A549 (cell line): ENCODE results near the gene LLCFC1. TPM values are rescaled to one million over a fixed set of nuclear protein-coding genes. Genes with fewer than 3 reads are reported as not detected.
A peak's percentile ranks its signal among the peaks of the same experiment; 100 is the strongest.

Experiments
- ATAC-seq, 2 experiments: fragments of 200-7000 bp in 1 of 2; fragments of >200 bp in 1 of 2; cut with Nextera tagmentation in 1 of 2; cut with Tn5 transposase in 1 of 2; 3 replicates each; pipeline versions ENCODE4 v1.8.0 to v1.9.1; 2018 to 2020; ENCODE audit warnings: mild to moderate bottlenecking in 1 of 2, moderate library complexity in 1 of 2
- CTCF ChIA-PET: fragments of 300-600 bp; sonication (Branson Sonifier 250); formaldehyde crosslinking; extraction: SDS; loops from one replicate; lab custom pipeline; 2021; ENCODE audit warnings: antibody characterized with exemption, inconsistent platforms; lab: Yijun Ruan, JAX
- POLR2A ChIA-PET: fragments of 350-600 bp; formaldehyde crosslinking; extraction: SDS; loops from one replicate; lab custom pipeline; 2021; ENCODE audit warnings: antibody characterized with exemption, inconsistent platforms; lab: Yijun Ruan, JAX
- DNase-seq, 2 experiments: peaks; one replicate each; pipeline versions ENCODE4 v3.0.0 to v3.0.0-alpha.2; 2011 to 2016; ENCODE audit warnings: low read depth in 1 of 2, low spot score in 1 of 2
- FAIRE-seq: peaks from 2 replicates; lab custom pipeline; 2011; peaks lifted over from hg19 to GRCh38; lab: Jason Lieb, UNC
- H3K27ac ChIP-seq, 2 experiments: fragments of >200 bp; sonication (Bioruptor Twin); formaldehyde crosslinking; 3 replicates each; pipeline ENCODE4 v1.5.1; 2016 to 2017
- H3K4me1 ChIP-seq: fragments of >200 bp; sonication (Bioruptor Twin); formaldehyde crosslinking; 3 replicates; pipeline ENCODE4 v1.6.1; 2016
- H3K4me2 ChIP-seq: fragments of >200 bp; sonication (Bioruptor Twin); formaldehyde crosslinking; 3 replicates; pipeline ENCODE4 v1.6.1; 2016
- H3K4me3 ChIP-seq: fragments of >200 bp; sonication (Bioruptor Twin); formaldehyde crosslinking; 3 replicates; pipeline ENCODE4 v1.5.1; 2016
- H3K9me3 ChIP-seq: fragments of >200 bp; sonication (Bioruptor Twin); formaldehyde crosslinking; 3 replicates; pipeline ENCODE4 v1.6.1; 2016
- BHLHE40 ChIP-seq: IDR thresholded peaks from 2 replicates; pipeline ENCODE4 v1.6.1; 2012; ENCODE audit warnings: low read depth, low read length, inconsistent platforms
- CEBPB ChIP-seq, 2 experiments: fragments of >200 bp in 1 of 2; sonication (Bioruptor Twin) in 1 of 2; formaldehyde crosslinking in 1 of 2; IDR thresholded peaks; 2 replicates each; pipeline ENCODE4 v1.6.1; 2012 to 2016
- CHD2 ChIP-seq: fragments of 150-350 bp; IDR thresholded peaks from 2 replicates; pipeline ENCODE4 v1.6.1; 2014; ENCODE audit warnings: low read length; ENCODE audit not compliant: partially characterized antibody
- EHF ChIP-seq: fragments of 250-450 bp; sonication (Bioruptor Pico); IDR thresholded peaks from 2 replicates; pipeline ENCODE4 v1.5.0; 2020; ENCODE audit warnings: mild to moderate bottlenecking
- FOSL2 ChIP-seq, 2 experiments: fragments of 450-650 bp in 1 of 2; fragments of >200 bp in 1 of 2; sonication (Bioruptor Twin) in 1 of 2; formaldehyde crosslinking; IDR thresholded peaks; 2 replicates each; pipeline versions ENCODE4 v1.5.0 to v1.6.1; 2016 to 2020; ENCODE audit warnings: mild to moderate bottlenecking in 1 of 2, moderate library complexity in 1 of 2
- FOXS1 ChIP-seq: fragments of 250-450 bp; sonication (Bioruptor Pico); IDR thresholded peaks from 2 replicates; pipeline ENCODE4 v1.5.0; 2020; ENCODE audit warnings: mild to moderate bottlenecking, moderate library complexity
- HES2 ChIP-seq: fragments of >200 bp; sonication (Bioruptor Twin); formaldehyde crosslinking; IDR thresholded peaks from 2 replicates; pipeline ENCODE4 v1.6.1; 2016
- HOXB5 ChIP-seq: fragments of 250-450 bp; sonication (Bioruptor Pico); IDR thresholded peaks from 2 replicates; pipeline ENCODE4 v1.5.0; 2020; ENCODE audit warnings: mild to moderate bottlenecking, moderate library complexity
- JUNB ChIP-seq: fragments of >200 bp; sonication (Bioruptor Twin); formaldehyde crosslinking; IDR thresholded peaks from 2 replicates; pipeline ENCODE4 v1.6.1; 2016
- KDM1A ChIP-seq: fragments of 200-600 bp; sonication (generic); IDR thresholded peaks from 2 replicates; pipeline ENCODE4 v1.6.1; 2016; ENCODE audit warnings: low read depth, mild to moderate bottlenecking
- KDM5A ChIP-seq: fragments of 200-600 bp; sonication (generic); IDR thresholded peaks from 2 replicates; pipeline ENCODE4 v1.6.1; 2016; ENCODE audit warnings: antibody characterized with exemption, mild to moderate bottlenecking
- NFE2L2 ChIP-seq: fragments of 150-350 bp; conservative IDR thresholded peaks from 2 replicates; pipeline ENCODE4 v1.6.1; 2014; ENCODE audit warnings: low read length
- POLR2A ChIP-seq: IDR thresholded peaks from 2 replicates; pipeline ENCODE4 v1.6.1; 2012; ENCODE audit warnings: mild to moderate bottlenecking, low read length
- POLR2AphosphoS2 ChIP-seq: conservative IDR thresholded peaks from 2 replicates; pipeline ENCODE4 v1.6.1; 2012; ENCODE audit warnings: low read length, improper control_type of control experiment, inconsistent platforms
- RAD21 ChIP-seq, 2 experiments: fragments of >200 bp in 1 of 2; sonication (Bioruptor Twin) in 1 of 2; formaldehyde crosslinking in 1 of 2; IDR thresholded peaks in 1 of 2; conservative IDR thresholded peaks in 1 of 2; 2 replicates in 1 of 2; 3 replicates in 1 of 2; pipeline ENCODE4 v1.6.1; 2012 to 2018; ENCODE audit warnings: inconsistent platforms in 1 of 2
- RCOR1 ChIP-seq: fragments of 150-350 bp; IDR thresholded peaks from 2 replicates; pipeline ENCODE4 v1.6.1; 2014; ENCODE audit warnings: antibody characterized with exemption, low read length, low read depth
- TP53 ChIP-seq: fragments of 250-450 bp; sonication (Bioruptor Pico); IDR thresholded peaks from 2 replicates; pipeline ENCODE4 v1.5.0; 2021; ENCODE audit warnings: mild to moderate bottlenecking, moderate library complexity
- USF2 ChIP-seq: fragments of 450-650 bp; IDR thresholded peaks from 2 replicates; pipeline ENCODE4 v1.6.1; 2014; ENCODE audit warnings: antibody characterized with exemption
- ZSCAN20 ChIP-seq: fragments of 250-450 bp; sonication (Bioruptor Pico); IDR thresholded peaks from 2 replicates; pipeline ENCODE4 v1.8.0; 2022; ENCODE audit warnings: mild to moderate bottlenecking, moderate library complexity
- WGBS: methylation state at CpG from one replicate; pipeline ENCODE4 v1.1.6; 2017; ENCODE audit errors: missing lambda C conversion rate; 5-methylcytosine and 5-hydroxymethylcytosine counted together
- polyA plus RNA-seq, 4 experiments: library from polyadenylated mRNA; depleted of rRNA in 3 of 4; stranded (reverse); fragments of >200 nt; fragmentation: RNase III in 1 of 4; extraction: RNeasy Plus Mini Kit Qiagen cat#74134 plus additional on column Dnase treatment in 1 of 4; gene quantifications; 2 replicates in 3 of 4; 3 replicates in 1 of 4; pipeline ENCODE4 v1.2.3, GENCODE V29; 2011 to 2017
- TF ChIP-seq, protein P1 (sequence below): IDR thresholded peaks from 2 replicates; pipeline ENCODE4 v1.6.1; 2012

LLCFC1 gene
- polyA plus RNA-seq, 2 of the 4 experiments (the other 2 are of a cell fraction) = not detected

- no peak for TF ChIP-seq NFE2L2
- TF ChIP-seq JUNB = no peak
- no peak for TF ChIP-seq FOSL2 (IDR thresholded peaks at IDR 0.05)
- TF ChIP-seq FOSL2 (CRISPR knock-in tag; IDR thresholded peaks at IDR 0.05) = no peak
- no peak for TF ChIP-seq POLR2A
- TF ChIP-seq, protein P1, sequence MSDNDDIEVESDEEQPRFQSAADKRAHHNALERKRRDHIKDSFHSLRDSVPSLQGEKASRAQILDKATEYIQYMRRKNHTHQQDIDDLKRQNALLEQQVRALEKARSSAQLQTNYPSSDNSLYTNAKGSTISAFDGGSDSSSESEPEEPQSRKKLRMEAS = no peak
- no peak for TF ChIP-seq RCOR1
- TF ChIP-seq KDM5A = no peak
These were observed 19.9 kb downstream of the LLCFC1 start (continued) for GRCh38 chr7:142959202-142959601.

DNA sequence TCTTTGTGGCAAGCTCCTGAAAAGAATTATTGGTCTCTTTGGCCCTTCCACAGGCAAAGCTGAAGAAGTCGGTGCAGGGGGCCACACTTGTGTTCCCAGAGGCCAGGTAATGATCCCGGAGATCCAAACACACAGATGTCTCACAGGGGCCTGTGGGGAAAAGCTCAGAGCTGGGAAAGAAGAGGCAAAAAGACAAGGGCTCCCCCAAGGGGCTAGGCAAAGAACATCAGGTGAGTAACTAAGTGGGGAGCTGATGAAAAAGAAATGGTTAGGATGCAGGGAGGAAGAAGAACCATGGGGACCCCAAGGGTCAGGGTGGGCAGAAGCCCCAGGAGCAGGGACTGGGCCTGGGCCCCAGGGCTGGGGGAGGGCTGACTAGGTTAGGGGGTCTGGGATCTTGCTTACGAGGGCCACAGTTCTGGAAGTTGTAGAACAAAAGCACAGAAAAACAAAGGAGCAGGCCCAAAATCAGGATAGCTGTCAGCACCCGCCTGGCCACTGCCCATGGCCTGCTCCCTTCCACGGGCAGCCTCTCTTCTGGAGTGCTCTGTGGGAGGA lies 21.8 kb downstream of the LLCFC1 start:
- no peak for DNase-seq
- Histone ChIP-seq H3K9me3 (no peaks in the 10 kb centered on the region), H3K27ac (no peak overlapping the region), H3K4me1 (0 out of 3 replicates have a peak, but pooled peaks cover 6% of the 10 kb centered on the region), H3K4me2 (no peak overlapping the region), H3K4me3 (no peak overlapping the region)
- ChIA-PET CTCF (interaction anchor here (0.8 kb wide), 1 partner anchor 41 kb away, joined by 3 read pairs; no protein-coding TSS in a partner anchor), POLR2A (no interaction called here)
- WGBS = 12% methylated on average over 5 of the region's 5 CpGs
- peak in 1 of 2 experiments; percentile 45; a peak in 2 of 6 replicates for ATAC-seq
- TF ChIP-seq JUNB = no peak
- 0 out of 5 replicates have a peak, but pooled peaks of 1 of the 2 experiments have one; percentile 17 for TF ChIP-seq RAD21 (conservative IDR thresholded peaks at IDR 0.05 in 1 of 2, IDR thresholded peaks at IDR 0.05 in 1 of 2)
- no peak for TF ChIP-seq HOXB5 (CRISPR knock-in tag)
- no peak for TF ChIP-seq POLR2AphosphoS2
- no peak for FAIRE-seq

DNA sequence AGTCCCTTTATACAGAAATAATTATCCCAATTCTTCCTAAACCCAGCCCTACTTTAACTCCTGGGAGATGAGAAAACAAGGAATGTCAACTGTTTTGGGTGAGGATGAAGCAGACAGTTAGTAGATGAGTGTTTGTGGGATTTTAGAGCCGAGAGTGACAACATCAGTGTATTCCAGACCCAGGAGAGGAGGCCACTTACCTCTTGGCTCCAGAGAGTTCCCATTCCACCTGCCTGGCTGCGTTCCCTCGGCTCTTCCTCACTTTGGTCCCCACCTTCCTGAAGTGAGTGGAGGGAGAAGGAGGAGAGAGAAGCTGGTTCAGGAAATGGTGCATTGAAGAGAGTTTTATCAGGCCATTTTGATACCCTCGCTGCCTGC lies 22.3 kb downstream of the LLCFC1 start:
- FAIRE-seq = no peak
- Histone ChIP-seq H3K9me3 (no peaks in the 10 kb centered on the region), H3K4me1 (0 out of 3 replicates have a peak, but pooled peaks cover 6% of the 10 kb centered on the region), H3K4me2 (no peak overlapping the region), H3K27ac (no peak overlapping the region), H3K4me3 (no peak overlapping the region)
- ChIA-PET POLR2A (no interaction called here), CTCF (no interaction called here)
- WGBS = 10% methylated on average over 4 of the region's 4 CpGs
- TF ChIP-seq CHD2 (no peak), CEBPB (IDR thresholded peaks at IDR 0.05) (no peak), EHF (CRISPR knock-in tag) (no peak), RAD21 (conservative IDR thresholded peaks at IDR 0.05 in 1 of 2, IDR thresholded peaks at IDR 0.05 in 1 of 2) (no peak), TP53 (no peak), HOXB5 (CRISPR knock-in tag) (no peak), HES2 (no peak), KDM1A (no peak), JUNB (no peak), USF2 (no peak), FOSL2 (IDR thresholded peaks at IDR 0.05) (no peak), FOSL2 (CRISPR knock-in tag; IDR thresholded peaks at IDR 0.05) (no peak), ZSCAN20 (CRISPR knock-in tag) (no peak), BHLHE40 (no peak), RCOR1 (no peak), POLR2A (no peak), POLR2AphosphoS2 (no peak), FOXS1 (no peak)
- no peak for DNase-seq
- no peak for ATAC-seq
